Heart right ventricle (tissue), 16 donors: Measurements from ENCODE around the gene TOPORS. TPM values are rescaled to one million over a fixed set of nuclear protein-coding genes. Genes with fewer than 3 reads are reported as not detected.

Experiments
- ATAC-seq, 8 donors: fragments of 200-7000 bp; cut with Tn5 transposase; one replicate each; pipeline ENCODE4 v1.9.1; 2020; ENCODE audit warnings: mild to moderate bottlenecking in 8 of 8, moderate library complexity in 8 of 8, moderate number of reproducible peaks in 1 of 8
- DNase-seq, 2 donors: peaks; one replicate each; pipeline ENCODE4 v3.0.0-alpha.2; 2020
- H3K27ac ChIP-seq, 10 donors: fragments of 200-600 bp; sonication (generic) in 2 of 10; one replicate each; pipeline versions ENCODE4 v1.5.0 to v1.8.0; 2020 to 2022; ENCODE audit warnings: mild to moderate bottlenecking in 3 of 10
- H3K27me3 ChIP-seq, 7 donors: fragments of 200-600 bp; one replicate each; pipeline ENCODE4 v1.8.0; 2021 to 2022; ENCODE audit warnings: mild to moderate bottlenecking in 2 of 7
- H3K36me3 ChIP-seq, 9 donors: fragments of 200-600 bp; sonication (generic) in 1 of 9; one replicate each; pipeline versions ENCODE4 v1.5.0 to v1.8.0; 2020 to 2022; ENCODE audit warnings: mild to moderate bottlenecking in 2 of 9
- H3K4me1 ChIP-seq, 9 donors: fragments of 200-600 bp; sonication (generic) in 1 of 9; one replicate each; pipeline versions ENCODE4 v1.5.0 to v1.8.0; 2020 to 2022; ENCODE audit warnings: mild to moderate bottlenecking in 4 of 9
- H3K4me3 ChIP-seq, 10 donors: fragments of 200-600 bp; sonication (generic) in 2 of 10; one replicate each; pipeline versions ENCODE4 v1.5.0 to v1.8.0; 2020 to 2022; ENCODE audit warnings: mild to moderate bottlenecking in 7 of 10, moderate library complexity in 2 of 10
- H3K9me3 ChIP-seq, 11 donors: fragments of 200-600 bp in 10 of 11; sonication (generic) in 2 of 11; one replicate each; pipeline versions ENCODE4 v1.5.0 to v1.8.0; 2013 to 2022; ENCODE audit warnings: mild to moderate bottlenecking in 2 of 11, control low read depth in 1 of 11, moderate library complexity in 1 of 11
- CTCF ChIP-seq, 9 donors: fragments of 200-600 bp; sonication (generic) in 2 of 9; IDR thresholded peaks; one replicate each; pipeline versions ENCODE4 v1.5.0 to v1.8.0; 2021 to 2022; ENCODE audit warnings: antibody characterized with exemption in 9 of 9, mild to moderate bottlenecking in 5 of 9, moderate library complexity in 1 of 9
- WGBS, 2 donors: extraction: QIAGEN DNeasy Blood & Tissue Kit; methylation state at CpG; one replicate each; pipeline ENCODE4 v1.1.7; 2013; ENCODE audit warnings: inconsistent platforms in 1 of 2; 5-methylcytosine and 5-hydroxymethylcytosine counted together
- intact Hi-C, 10 donors: fragments of 100-400 bp; cut with DNase I; formaldehyde crosslinking; loops; one replicate each; pipeline versions ENCODE4 v1.11.1 to v1.14.2; 2022
- polyA plus RNA-seq, 2 donors: library from polyadenylated mRNA; stranded (reverse); fragments of 200-250 nt; gene quantifications; one replicate each; pipeline ENCODE4 v1.2.3, GENCODE V29; 2013
- total RNA-seq, 10 donors: library from RNA; stranded (reverse); fragmentation: NEBNext Ultra II Directional in 3 of 10; extraction: Animal tissue kit (Norgen Biotek cat#: 25700) in 3 of 10; gene quantifications; one replicate each; pipeline versions ENCODE4 v1.2.1 to v1.2.4, GENCODE V29; 2021 to 2023
- donor health status: Arrhythmogenic right ventricular cardiomyopathy.
- donor health status: ischemic (EF 13 %, LVEDD 7.1; RV severe dilation, severe dysfunction).
- donor health status: healthy with polysubstance abuse.
- donor health status: DM: no; HTN: yes; CAD: no.
- donor health status: DM: no; HTN: no; CAD: no.
- donor health status: ischemic (EF 25% LVEDD 6.9; RV normal size, moderate dysfunction).
- donor health status: ischemic (EF 25% LVEDD 5.7; RV mildly dilated, moderate dysfunction).
- donor health status: healthy.
- donor health status: DM: yes; HTN: yes; CAD: no.
- donor health status: Ischemic cardiomyopathy.
- donor health status: ischemic (EF 35%, LVEDD 5.7; RV mildly dilated, moderate dysfunction).
- donor health status: nonischemic (EF 11% LVEDD 7.7; RV severe dilation, severe dysfunction).
- donor health status: DM: yes; HTN: yes; CAD: no.
- donor health status: PGD.
- donor health status: ischemic (EF 29% LVEDD 5.4; RV normal size, mild dysfunction).
- donor health status: nonischemic (EF 23%, LVEDD 6.1; RV moderate dilation, normal function).

The TOPORS gene
- total and polyA plus RNA-seq, 12 donors = 4.4 to 11.1 (median 8.5) TPM

DNA sequence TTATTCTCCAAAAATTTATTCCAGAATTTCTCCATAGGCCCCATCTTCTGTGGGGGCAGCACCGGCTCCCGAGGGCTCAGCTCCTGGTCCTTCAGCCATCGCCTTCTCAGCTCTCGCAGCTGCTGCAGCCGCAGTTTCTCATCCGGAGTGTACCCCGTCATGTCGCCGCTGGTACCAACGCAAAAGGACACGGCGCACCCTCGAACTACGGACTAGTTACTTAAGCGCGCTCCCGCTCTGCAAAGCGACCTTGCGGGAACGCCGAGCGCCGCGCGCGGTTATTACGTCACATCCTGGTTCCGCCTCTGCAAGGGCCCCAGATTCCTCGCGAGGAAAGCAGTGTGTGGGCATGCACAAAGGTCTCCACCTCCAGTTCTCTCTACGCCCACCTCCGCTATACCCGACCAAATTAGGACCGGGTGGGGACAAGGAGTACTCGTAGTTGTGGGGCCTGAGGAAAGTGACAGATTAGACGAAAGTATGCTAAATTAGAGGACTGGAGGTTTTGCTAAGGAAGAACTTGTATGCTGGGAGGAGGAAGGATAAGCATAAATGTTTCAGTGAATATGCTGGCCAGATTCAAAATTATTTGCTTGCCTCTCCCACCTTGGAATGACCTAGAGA is 20.6 kb upstream of the TOPORS start, which contains the start of gene NDUFB6:
Gene NDUFB6, minus strand, starts transcription at position 260 of the 624 bp plus-strand sequence. Its CDS starts 99 bp downstream, at position 161.
- Histone ChIP-seq H3K4me1 (peaks cover 0 to 31% (median 21%) of the 10 kb centered on the region in 9 donors), H3K36me3 (peaks cover 0 to 27% (median 0%) of the 10 kb centered on the region in 9 donors), H3K9me3 (no peaks in the 10 kb centered on the region), H3K27me3 (no peaks in the 10 kb centered on the region), H3K27ac (peak within 1 kb of the TSS; percentile 85 to 94 (median 92)), H3K4me3 (peak within 1 kb of the TSS; percentile 58 to 92 (median 88))
- TF ChIP-seq CTCF (IDR thresholded peaks at IDR 0.05) = no peak
- peak; percentile 94 to 95 for DNase-seq
- intact Hi-C loops = loop anchor here in 5 of 10 donors (1.0 to 10.0 kb wide), 8 partner anchors 21 to 194 kb away; partner anchors contain the start of genes ACO1 (in 2 of the 5), RIGI (in 2 of the 5), SMIM27 (in 1 of the 5) and TOPORS (in 1 of the 5)
- ATAC-seq = peak; percentile 98 to 99 (median 99)
- WGBS, 2 donors = 0% methylated on average over 36 of the region's 36 CpGs

DNA sequence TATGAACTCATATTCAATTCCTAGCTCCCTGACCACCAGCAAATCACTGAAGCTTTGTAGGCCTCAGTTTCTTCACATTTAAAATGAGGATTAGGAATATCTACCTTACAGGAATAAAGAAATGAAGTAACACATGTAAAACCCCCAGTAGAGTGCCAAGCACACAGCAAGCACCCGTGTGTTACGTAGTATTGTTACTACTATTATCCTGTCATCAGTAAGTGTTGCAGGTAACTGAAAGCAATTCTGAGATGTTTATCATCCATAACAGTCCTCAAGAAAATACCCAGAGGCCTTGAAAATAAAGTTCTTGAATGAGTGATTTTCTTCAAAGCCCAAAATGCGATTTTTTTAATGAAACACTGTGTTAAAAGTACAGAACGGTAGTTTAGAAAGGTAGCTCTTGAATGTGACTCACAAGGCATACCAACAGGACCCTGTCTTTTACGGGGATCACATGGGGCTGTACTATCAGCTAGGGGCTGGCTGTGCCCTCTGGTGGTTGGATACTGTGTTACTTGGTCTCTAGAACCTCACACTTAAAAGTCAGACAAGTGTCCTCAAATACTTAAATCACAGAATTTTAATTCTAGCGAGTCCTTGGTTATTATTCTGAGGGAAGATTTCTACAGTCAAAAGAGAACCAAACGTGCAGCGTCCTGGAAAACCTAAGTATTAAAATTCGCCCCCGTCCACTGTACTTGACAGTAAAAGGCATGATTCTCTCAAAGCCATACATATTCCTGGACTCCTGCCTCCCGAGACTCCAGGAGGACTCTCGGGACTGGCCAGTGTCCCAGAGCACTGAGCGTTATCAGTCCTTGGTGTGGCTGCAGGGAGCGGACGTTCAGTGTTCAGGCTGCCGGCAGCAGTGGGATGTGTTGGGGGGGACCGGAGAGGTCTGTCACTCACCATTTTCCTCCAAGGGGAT is 19.8 kb upstream of the TOPORS start:
- Histone ChIP-seq H3K9me3 (no peaks in the 10 kb centered on the region), H3K4me3 (peak overlapping the region; percentile 58 to 92 (median 88)), H3K36me3 (peaks cover 0 to 35% (median 0%) of the 10 kb centered on the region in 9 donors), H3K27ac (peak overlapping the region; percentile 85 to 94 (median 92)), H3K4me1 (peaks cover 0 to 31% (median 21%) of the 10 kb centered on the region in 9 donors), H3K27me3 (no peaks in the 10 kb centered on the region)
- peak in 8 of 9 donors; percentile 19 to 67 (median 56) for TF ChIP-seq CTCF (IDR thresholded peaks at IDR 0.05)
- DNase-seq = peak; percentile 39 to 57
- WGBS, 2 donors = 1 to 2% methylated on average over 17 of the region's 17 CpGs
- ATAC-seq = peak; percentile 63 to 94 (median 88)
- intact Hi-C loops = loop anchor here in 5 of 10 donors (1.0 to 10.0 kb wide), 7 partner anchors 20 to 193 kb away; partner anchors contain the start of genes RIGI (in 2 of the 5), ACO1 (in 1 of the 5), SMIM27 (in 1 of the 5) and TOPORS (in 1 of the 5)

DNA sequence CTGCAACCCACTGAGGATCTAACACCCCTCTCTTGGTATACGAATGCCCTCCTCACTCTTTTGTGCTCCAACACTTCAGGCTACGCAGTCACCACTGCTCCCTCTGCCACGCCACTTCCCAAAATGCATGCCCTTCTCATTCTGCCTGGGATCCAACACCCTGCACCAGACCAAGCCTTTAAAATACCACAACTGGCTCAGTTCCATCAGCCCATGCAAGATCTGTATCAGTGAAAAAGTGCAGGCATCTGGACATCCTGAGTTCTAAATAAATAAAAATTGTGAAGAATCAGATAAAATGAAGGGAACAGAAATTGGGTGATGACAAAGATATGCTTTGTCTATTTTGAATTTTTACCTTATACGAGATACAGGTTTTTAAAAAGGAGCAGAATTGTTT is 17.9 kb upstream of the TOPORS start:
- WGBS, 2 donors = 87 to 88% methylated on average over 4 of the region's 4 CpGs
- Histone ChIP-seq H3K4me3 (no peak overlapping the region), H3K9me3 (no peaks in the 10 kb centered on the region), H3K27ac (no peak overlapping the region), H3K4me1 (peaks cover 0 to 31% (median 21%) of the 10 kb centered on the region in 9 donors), H3K36me3 (peaks cover 0 to 54% (median 9%) of the 10 kb centered on the region in 9 donors), H3K27me3 (no peaks in the 10 kb centered on the region)
- TF ChIP-seq CTCF (IDR thresholded peaks at IDR 0.05) = no peak
- DNase-seq (no peak), ATAC-seq (no peak)
- intact Hi-C loops = loop anchor here in 4 of 10 donors (10.0 kb wide), 3 partner anchors 45 to 135 kb away; partner anchors contain the start of gene RIGI (in 2 of the 4)

DNA sequence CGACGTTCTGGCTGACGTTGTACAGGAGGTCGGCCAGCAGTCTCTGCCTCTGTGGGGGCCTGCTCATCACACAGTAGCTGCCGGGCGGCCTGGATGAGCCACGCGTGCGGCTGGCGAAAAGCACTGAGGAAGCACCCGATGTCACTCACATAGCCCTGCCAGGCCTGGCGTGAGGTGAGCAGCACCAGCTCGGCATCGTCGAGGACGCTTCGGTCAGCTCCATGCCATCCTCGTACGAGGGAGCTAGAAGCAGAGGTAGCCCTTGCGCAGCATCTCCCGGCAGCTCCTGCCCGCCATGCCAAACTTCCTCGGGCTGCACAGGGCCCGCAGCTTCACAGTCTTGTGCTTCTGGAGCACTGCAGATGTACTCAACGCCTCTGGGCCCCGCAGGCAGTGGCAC is 14.4 kb upstream of the TOPORS start:
- peak in 3 of 8 donors; percentile 18 to 41 (median 41) for ATAC-seq
- intact Hi-C loops = no loop called here
- peaks cover 0 to 77% (median 9%) of the 10 kb centered on the region in 9 donors for H3K36me3 ChIP-seq

More for the DNA sequence above, 14.4 kb upstream of the TOPORS start:
- Histone ChIP-seq H3K4me3 (no peak overlapping the region), H3K27ac (no peak overlapping the region), H3K27me3 (no peaks in the 10 kb centered on the region), H3K9me3 (no peaks in the 10 kb centered on the region), H3K4me1 (peaks cover 0 to 20% (median 14%) of the 10 kb centered on the region in 9 donors)
- DNase-seq = no peak
- WGBS, 2 donors = 92 to 93% methylated on average over 26 of the region's 26 CpGs
- TF ChIP-seq CTCF (IDR thresholded peaks at IDR 0.05) = no peak
